HG02870 (cell line): ENCODE data around the gene RAB34.
A peak's percentile ranks its signal among the peaks of the same experiment; 100 is the strongest.

Experiments
- ATAC-seq: cut with Tn5 transposase; IDR thresholded peaks from one replicate; pipeline ENCODE4 v1.9.1; 2021; ENCODE audit warnings: mild to moderate bottlenecking, moderate library complexity; ENCODE audit not compliant: unreplicated experiment

Gene RAB34

DNA sequence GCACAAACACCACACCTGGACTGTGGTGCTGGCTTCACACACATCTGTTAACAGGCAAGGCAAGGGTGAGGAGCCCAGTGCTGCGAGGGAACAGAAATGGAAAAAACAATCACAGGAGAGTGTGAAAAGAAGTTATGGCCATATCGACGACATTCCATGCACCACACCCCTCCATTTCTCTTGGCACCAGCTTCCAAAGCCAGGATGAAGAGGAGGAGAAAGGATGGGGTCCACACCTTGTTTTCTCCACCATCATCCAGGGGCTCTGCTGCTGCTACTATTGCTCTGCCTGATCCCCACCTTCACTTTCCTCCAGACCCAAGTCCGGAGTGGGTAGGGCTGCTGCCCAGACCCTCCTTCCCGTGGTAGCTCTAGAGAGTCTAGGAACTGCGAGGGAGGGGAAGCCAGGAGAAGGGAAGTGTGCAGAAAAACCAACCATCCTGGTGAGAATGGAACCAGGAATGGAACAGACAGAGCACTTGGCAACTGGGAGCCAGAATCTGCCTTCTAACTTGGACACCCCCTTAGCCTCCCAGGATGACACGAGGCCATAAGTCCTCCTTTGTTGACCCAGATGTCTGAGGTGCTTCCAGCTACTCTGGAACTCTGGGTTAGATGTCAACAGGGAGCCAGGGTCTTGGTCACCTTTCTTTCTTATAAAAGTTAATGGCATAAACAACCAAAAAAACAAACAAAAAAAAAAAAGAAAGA lies 4.8 kb downstream of the RAB34 start:
- ATAC-seq: no peak

GRCh38 chr17:28712032-28712704 lies 5.5 kb downstream of the RAB34 start:
- ATAC-seq: no peak

DNA sequence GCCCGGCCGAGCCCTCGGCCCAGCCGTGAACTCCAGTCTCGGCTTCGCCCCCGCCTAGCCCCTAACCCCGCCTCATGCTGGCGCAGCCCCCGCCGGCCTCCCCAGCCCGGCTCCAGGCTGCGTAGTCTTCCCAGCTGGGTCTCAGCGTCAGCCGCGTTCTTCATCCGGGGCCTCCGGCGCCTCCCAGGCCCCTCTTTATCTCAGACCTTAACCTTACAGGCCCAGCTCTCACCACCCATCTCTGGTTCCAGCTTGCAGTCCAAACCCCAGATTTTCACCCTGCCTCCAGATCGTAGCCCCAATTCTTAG lies 6.0 kb downstream of the RAB34 start, which contains the start of gene PROCA1:
PROCA1 (minus strand) TSS at position 166 of the 309 bp plus-strand sequence. CDS start 228 bp downstream, outside the sequence.
- peak; percentile 15 for ATAC-seq

DNA sequence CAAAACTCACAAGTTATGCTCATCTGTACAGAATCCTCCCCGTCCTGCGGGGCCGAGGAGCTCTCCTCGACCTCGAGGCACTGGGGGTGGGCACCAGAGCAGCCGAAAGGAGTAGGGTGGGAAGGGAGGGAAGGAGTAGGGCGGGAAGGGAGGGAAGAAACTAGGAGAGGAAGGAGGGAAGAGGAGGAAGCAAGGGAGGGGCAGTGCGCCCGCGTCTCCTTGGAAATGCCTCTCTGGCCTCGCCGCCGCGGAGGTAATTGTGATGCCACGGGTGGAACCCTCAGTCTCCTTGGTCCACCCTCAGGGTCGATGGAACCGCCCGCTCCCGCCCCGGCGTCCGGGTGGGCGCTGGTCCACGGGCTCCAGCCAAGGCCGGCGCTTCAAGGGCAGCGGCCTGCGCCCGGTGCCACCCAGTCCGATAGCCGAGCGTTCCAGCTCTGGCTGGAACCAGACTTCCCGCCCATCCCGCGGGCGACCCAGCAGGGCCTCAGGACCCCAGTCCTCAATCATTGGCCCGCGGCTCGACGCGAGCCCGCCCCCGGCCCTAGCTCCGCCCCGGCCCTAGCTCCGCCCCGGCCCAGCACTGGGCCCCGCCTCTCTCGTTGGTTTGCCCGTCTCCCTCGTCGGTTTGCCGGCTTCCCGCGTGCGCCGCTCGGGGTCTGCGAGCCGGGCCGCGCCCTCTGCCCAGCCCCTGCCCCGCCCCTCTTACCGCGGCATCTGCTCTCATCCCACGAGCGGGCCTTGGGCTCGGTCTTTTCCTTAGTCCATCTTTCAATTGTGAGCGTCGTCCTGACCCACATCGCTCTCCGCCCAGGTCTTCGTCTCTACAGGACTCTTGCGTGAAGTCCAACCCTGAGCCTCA lies 6.6 kb downstream of the RAB34 start:
- ATAC-seq: peak; percentile 74

GRCh38 chr17:28707339-28707720 lies 10.3 kb downstream of the RAB34 start:
- ATAC-seq: no peak

- ATAC-seq: no peak
Measured at GRCh38 chr17:28706471-28707338, 11.0 kb downstream of the RAB34 start.

DNA sequence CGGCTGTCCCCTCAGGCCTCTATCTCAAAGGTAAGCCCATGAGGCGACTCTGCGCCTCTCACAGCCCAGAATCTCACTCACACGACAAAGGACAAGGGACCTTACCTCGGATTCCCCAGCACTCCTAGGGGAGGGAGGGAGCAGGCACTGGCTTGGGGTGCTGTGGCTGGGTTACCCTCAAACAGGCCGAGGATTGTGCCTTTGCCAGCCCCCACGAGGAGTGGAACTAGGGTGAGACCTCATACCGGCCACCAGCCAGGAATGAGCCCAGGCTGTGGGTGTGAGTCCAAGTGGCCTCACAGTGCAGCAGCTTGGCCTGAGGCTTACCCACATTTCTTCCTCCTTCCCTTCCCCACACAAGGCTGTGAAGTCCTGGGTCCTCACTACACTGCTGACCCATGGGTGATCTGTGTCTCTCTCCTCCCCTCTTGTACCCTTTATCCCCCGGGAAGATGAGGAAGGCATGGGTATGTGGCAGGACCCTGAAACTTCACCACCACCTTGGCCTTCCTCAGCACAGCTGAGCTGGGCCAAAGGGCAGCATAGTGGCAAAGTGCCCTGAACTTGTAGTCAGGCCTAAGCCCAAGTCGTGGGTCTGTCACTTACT lies 11.8 kb downstream of the RAB34 start:
- ATAC-seq: no peak

GRCh38 chr17:28705074-28705659 lies 12.5 kb downstream of the RAB34 start:
- ATAC-seq: no peak

GRCh38 chr17:28704219-28704858 lies 13.3 kb downstream of the RAB34 start:
- no peak for ATAC-seq

GRCh38 chr17:28703552-28704218 lies 14.0 kb downstream of the RAB34 start:
- ATAC-seq: no peak

GRCh38 chr17:28702752-28703150 lies 14.9 kb downstream of the RAB34 start:
- no peak for ATAC-seq

DNA sequence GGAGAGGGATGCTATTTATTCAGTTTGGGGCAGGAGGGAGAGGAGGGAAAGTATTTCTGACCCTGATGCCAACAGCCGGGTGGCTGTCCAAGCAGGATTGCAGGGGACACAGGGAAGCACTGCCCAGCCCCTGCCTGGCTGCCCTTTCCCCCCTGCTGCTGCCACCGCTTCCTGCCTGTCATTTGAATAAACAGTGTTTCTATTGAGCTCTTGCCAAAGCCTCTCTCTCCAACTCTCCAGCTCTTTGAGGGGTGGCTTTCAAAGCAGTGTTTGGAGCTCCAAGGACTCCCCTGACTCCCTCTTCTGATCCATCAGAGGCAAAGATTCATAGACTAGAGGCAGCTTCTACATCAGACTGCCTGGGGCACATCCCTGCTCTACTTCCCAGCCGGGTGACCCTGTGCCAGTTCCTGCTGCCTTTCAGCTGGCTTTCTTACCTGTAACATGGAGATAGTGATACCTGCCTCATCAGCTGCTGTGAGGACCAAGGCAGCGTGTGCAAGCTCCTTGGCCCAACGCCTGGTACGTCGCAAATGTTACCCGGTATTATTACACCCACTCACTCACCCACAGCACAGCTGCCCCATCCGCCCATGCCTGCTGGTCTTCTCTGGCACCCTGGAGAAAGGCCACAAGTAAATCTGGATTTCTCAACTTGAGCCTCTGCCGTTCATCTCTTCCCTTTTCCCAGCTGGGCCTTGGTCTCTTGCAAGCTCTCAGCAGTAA lies 15.5 kb downstream of the RAB34 start:
- no peak for ATAC-seq

GRCh38 chr17:28700830-28701492 lies 16.7 kb downstream of the RAB34 start:
- no peak for ATAC-seq

DNA sequence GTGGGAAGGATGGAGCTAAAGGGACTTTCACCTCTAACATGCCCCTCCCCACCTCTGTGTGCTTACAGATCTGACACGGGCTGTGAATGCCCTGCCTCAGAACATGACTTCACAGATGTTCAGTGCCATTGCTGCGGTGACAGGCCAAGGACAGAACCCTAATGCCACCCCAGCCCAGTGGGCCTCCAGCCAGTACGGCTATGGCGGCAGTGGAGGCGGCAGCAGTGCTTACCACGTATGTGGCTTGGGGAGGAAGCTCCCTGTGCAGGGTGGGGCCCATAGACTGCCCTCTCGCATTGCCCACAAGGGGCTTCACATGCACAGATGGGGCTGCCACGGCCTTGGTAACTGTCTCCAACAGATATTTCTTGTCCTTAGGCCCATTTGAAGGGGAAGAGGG lies 17.4 kb downstream of the RAB34 start:
- no peak for ATAC-seq

GRCh38 chr17:28698253-28698941 lies 19.3 kb downstream of the RAB34 start:
- no peak for ATAC-seq

- ATAC-seq: no peak
Measured at GRCh38 chr17:28693869-28694268, 23.8 kb downstream of the RAB34 start.

DNA sequence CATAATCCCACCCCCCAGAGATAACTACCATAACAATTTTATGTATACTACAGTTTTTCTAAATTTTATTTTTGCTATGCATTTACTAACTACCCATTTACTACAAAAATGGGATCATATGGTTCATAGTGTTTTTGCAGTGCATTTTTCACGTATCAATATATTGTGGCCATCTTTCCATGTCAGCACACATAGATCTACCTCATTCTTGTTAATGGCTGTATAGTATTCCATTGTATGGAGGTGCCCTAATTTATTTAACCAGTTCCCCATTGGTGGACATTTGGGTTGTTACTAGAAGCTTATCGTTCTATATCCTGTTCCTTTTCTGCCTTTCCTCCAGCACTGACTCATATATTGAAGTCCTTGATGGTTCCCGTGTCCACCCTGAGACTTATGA lies 28.7 kb downstream of the RAB34 start:
- no peak for ATAC-seq
